ENCODE data around the gene RAB20.
"Not testable (repeated sequence)": the region's sequence is repeated elsewhere in the genome, so short reads cannot be mapped to it uniquely, and the experiment has no call there.

Gene RAB20

DNA sequence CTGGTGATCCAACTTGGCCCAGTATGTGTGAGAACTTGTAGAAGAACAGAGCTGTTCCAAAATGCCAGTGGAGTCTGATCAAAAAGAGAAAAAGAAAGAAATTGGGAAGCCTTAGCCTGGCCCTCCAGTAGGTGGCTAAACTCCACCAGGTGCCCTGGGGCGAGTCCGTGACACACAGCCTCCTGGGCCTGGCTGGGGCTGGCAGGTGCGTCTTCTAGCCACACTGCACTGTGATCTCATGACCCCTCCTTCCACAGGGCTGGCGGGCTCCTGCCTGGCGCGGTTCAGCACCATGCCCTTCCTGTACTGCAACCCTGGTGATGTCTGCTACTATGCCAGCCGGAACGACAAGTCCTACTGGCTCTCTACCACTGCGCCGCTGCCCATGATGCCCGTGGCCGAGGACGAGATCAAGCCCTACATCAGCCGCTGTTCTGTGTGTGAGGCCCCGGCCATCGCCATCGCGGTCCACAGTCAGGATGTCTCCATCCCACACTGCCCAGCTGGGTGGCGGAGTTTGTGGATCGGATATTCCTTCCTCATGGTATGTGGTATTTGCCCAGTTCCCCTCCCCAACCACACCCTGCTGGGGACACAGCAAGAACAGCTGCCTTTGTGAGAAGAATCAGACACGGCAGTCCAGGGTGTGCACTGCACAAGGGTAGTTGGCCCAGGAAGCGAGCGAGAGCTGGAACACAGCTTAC lies 53.7 kb downstream of the RAB20 start:
- no peak for TF ChIP-seq JUND (IDR thresholded peaks at IDR 0.05; ENCODE audit: low read depth)
- peak in 1 of 2 experiments; percentile 54 for DNase-seq (ENCODE audit: low read depth in 1 of 2, low spot score in 1 of 2)
- in situ Hi-C loops (cut with HindIII; ENCODE audit: low pct_unique_long_range_greater_than_20kb, low sequenced_read_pairs): no loop called here

DNA sequence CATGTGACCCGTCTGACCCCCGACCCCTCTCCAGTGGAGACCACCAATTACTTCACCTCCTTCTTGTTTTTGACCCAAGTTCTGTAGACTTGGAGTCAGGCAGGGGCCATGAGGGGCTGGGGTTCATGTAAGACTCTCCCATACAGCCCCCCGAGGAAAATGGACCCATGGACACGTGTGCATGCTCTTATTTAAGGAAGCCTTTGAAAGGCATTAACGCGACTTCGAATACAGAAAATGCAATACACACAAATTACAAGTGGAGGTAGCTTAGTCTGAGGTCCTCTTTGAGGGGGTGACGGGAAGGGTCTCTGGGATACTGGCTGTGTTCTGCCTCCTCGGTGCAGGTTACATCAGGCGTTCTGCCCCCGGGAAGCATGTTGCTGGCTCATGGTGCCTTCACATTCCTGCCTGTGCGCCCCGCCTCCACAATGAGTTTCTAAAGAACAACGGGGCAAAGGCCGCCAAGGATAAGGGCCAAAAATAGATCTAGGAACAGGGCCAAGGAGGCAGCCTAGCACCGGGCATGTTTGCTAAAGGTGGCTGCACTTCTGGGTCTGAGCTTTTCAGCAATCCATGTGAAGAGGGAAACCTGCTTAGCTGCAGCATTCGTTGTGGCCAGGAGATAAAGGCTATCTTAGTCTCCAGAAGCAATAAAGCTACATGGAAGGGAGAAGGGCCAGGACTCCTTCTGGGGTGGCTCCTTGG lies 54.5 kb downstream of the RAB20 start:
- no peak for TF ChIP-seq JUND (IDR thresholded peaks at IDR 0.05; ENCODE audit: low read depth)
- DNase-seq (ENCODE audit: low read depth in 1 of 2, low spot score in 1 of 2): no peak
- in situ Hi-C loops (cut with HindIII; ENCODE audit: low pct_unique_long_range_greater_than_20kb, low sequenced_read_pairs): no loop called here

DNA sequence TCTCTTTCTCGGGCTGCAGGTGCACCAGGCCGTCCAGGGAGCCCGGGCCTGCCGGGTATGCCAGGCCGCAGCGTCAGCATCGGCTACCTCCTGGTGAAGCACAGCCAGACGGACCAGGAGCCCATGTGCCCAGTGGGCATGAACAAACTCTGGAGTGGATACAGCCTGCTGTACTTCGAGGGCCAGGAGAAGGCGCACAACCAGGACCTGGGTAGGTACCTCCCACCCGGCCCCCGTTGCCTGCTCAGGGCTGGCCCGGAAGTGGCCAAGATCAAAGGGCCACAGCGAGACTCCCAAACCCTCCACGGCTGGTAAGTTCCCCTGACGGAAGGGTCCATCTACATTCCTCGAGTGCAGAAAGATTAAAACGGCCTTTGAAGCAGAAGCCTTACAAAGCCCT lies 55.1 kb downstream of the RAB20 start:
- in situ Hi-C loops (cut with HindIII; ENCODE audit: low pct_unique_long_range_greater_than_20kb, low sequenced_read_pairs): no loop called here
- no peak for TF ChIP-seq JUND (IDR thresholded peaks at IDR 0.05; ENCODE audit: low read depth)
- no peak for DNase-seq (ENCODE audit: low read depth in 1 of 2, low spot score in 1 of 2)

DNA sequence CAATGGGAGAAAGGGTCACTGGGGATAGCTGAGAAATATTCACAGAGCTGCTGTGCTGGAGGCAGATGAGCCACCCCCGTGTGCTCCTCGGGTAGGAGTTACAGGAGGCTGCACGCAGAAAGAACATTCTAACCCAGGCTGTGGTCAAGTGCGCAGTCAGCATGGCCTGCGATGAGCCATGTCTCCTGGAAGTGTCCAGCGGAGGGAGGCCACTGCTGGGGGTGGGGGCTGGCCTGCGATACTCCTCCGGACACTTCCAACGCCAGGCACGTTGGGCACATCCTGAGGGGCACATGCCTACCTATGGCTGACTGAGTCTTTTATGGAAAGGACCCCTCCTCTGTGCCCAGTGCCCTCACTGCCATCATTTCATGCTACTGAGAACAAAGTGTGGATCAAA lies 55.9 kb downstream of the RAB20 start:
- TF ChIP-seq JUND (IDR thresholded peaks at IDR 0.05; ENCODE audit: low read depth): no peak
- DNase-seq (ENCODE audit: low read depth in 1 of 2, low spot score in 1 of 2): no peak
- in situ Hi-C loops (cut with HindIII; ENCODE audit: low pct_unique_long_range_greater_than_20kb, low sequenced_read_pairs): no loop called here

DNA sequence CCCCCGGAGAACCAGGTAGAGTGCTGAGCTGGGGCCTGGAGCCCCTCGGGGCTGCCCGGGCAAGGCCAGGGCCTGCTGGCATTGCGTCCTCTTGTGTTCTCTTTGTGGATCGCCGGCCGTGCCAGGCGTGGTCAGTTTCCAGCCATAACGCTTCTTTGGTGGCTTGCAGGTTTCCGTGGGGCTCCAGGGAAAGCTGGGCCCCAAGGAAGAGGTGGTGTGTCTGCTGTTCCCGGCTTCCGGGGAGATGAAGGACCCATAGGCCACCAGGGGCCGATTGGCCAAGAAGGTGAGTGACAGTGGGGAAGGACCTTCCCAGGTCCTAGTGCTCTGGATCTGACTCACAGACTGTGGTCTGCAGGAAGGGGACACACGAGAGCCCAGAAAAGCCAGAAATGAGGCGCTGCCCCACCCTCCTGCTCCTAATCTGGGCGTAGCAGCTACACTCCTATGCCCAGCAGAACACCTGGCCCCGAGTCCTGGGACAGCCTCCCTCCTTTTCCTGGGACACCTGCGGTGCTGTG lies 57.5 kb downstream of the RAB20 start:
- in situ Hi-C loops (cut with HindIII; ENCODE audit: low pct_unique_long_range_greater_than_20kb, low sequenced_read_pairs): no loop called here
- DNase-seq (ENCODE audit: low read depth in 1 of 2, low spot score in 1 of 2): no peak
- no peak for TF ChIP-seq JUND (IDR thresholded peaks at IDR 0.05; ENCODE audit: low read depth)

DNA sequence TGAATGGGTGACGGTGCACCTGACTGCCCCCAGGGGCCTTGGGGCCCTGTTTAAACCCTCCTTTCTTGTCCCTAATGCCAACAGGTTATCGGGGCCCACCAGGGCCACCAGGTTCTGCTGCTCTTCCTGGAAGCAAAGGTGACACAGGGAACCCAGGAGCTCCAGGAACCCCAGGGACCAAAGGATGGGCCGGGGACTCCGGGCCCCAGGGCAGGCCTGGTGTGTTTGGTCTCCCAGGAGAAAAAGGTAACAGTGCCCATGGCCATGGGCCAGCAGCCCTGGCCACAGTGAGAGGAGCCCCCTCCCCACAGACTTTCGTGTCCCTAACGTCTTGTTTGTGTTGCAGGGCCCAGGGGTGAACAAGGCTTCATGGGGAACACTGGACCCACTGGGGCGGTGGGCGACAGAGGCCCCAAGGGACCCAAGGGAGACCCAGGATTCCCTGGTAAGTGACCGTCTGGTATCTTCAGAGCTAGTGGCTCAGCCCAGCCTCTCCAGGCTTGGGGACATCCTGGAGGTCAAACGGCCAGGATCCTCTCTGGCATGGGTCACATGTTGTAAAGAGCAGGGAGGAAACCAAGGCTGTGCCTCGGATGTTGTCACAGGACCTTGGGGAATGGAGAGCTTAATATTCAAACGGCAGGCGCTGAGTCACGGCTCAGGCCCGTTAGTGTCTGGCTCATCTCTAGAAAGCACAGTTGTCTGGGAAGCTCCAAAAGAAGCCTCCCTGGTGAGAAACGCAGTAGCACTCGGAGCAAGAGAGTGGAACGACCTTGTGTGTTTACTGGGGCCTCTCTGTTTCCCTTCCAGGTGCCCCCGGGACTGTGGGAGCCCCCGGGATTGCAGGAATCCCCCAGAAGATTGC lies 58.3 kb downstream of the RAB20 start:
- TF ChIP-seq JUND (IDR thresholded peaks at IDR 0.05; ENCODE audit: low read depth): no peak
- no peak for DNase-seq (ENCODE audit: low read depth in 1 of 2, low spot score in 1 of 2)
- in situ Hi-C loops (cut with HindIII; ENCODE audit: low pct_unique_long_range_greater_than_20kb, low sequenced_read_pairs): no loop called here

DNA sequence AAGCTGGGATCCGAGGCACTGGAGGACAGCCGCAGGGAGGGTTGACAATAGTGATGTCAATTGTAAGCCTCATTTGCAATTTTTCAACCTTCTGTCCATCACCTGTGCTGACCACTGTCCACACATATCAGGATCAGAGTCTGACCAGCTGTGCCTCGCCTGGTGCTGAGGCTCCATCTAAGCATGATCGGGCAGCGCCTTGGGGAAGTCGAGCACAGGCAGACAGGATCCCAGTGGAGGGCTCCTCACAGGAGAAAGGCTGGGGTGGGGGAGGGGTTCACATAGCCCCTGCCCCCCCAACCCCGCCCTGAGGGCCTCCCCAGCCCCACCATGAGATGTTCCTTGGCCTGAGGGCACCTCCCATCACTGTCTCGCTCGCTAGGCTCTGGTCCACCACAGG lies 60.3 kb downstream of the RAB20 start:
- no peak for DNase-seq (ENCODE audit: low read depth in 1 of 2, low spot score in 1 of 2)
- in situ Hi-C loops (cut with HindIII; ENCODE audit: low pct_unique_long_range_greater_than_20kb, low sequenced_read_pairs): no loop called here
- TF ChIP-seq JUND (IDR thresholded peaks at IDR 0.05; ENCODE audit: low read depth): no peak

DNA sequence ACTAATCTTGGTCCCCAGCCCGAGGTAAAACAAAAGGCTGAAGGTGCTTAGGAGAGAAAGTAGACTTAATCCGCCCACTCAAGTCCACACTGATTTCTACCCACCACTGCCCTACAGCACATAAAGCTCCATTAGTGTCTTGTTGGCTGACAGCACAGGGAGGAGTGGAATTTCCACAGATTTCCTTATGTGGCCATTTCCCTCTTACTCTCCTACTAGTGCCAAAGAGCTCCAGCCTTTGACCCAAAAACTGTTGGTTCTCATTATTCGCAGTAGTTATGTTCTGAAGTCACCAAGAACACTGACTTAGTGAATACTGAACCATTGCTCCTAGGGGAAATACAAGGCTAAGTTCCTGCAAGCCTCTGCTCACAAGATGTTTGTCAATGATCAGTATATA lies 61.2 kb downstream of the RAB20 start:
- no peak for DNase-seq (ENCODE audit: low read depth in 1 of 2, low spot score in 1 of 2)
- TF ChIP-seq JUND (IDR thresholded peaks at IDR 0.05; ENCODE audit: low read depth): no peak
- in situ Hi-C loops (cut with HindIII; ENCODE audit: low pct_unique_long_range_greater_than_20kb, low sequenced_read_pairs): no loop called here

DNA sequence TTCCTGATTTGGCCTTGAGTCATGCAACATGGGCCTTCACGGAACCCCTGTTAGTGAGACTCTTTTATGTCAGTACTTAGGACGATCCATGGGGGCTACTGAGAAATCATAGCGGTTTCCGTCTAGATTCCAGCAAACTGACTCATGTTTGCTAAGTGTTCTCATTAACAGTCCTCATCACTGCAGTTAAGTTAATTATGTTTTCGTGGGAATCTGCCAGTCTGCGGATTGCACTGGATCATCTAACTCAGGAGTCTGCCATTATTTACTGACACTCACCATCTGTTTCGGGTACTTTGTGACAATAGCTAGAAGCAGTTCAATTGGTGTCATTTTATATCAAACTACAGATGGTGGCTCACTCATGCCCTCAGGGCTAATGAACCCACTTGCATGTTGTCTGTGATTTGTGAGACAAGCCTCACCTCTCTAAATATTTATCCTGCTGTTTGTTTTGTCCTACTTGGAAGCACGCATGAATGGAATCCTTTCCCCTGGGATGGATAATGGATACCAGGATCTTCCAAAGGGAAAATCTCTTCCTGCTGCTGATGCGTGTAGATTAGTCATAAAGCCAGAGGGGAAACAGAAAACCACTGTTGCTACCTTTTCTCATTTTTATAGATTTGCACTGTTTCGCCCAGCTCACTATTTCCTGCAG lies 61.8 kb downstream of the RAB20 start:
- in situ Hi-C loops (cut with HindIII; ENCODE audit: low pct_unique_long_range_greater_than_20kb, low sequenced_read_pairs): no loop called here
- DNase-seq (ENCODE audit: low read depth in 1 of 2, low spot score in 1 of 2): no peak
- TF ChIP-seq JUND (IDR thresholded peaks at IDR 0.05; ENCODE audit: low read depth): no peak

DNA sequence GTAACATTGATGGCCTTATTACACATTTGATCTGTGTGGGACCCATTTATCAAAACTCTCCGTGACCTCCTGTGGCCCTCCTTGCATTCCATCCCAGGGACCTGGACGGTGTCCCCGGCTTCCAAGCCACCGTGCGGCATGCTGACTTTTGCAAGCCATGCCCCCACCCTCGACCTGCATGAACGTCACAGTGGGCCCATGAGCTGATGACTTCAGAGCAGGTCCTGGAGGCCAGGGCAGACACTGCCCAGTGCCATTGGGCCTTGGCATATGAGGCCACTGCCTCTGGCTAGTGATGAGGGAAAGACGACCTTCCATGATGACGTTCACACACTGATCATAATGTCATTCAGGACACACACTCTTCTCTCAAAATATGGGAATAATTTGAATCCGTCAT lies 62.8 kb downstream of the RAB20 start:
- in situ Hi-C loops (cut with HindIII; ENCODE audit: low pct_unique_long_range_greater_than_20kb, low sequenced_read_pairs): no loop called here
- TF ChIP-seq JUND (IDR thresholded peaks at IDR 0.05; ENCODE audit: low read depth): no peak
- no peak for DNase-seq (ENCODE audit: low read depth in 1 of 2, low spot score in 1 of 2)

DNA sequence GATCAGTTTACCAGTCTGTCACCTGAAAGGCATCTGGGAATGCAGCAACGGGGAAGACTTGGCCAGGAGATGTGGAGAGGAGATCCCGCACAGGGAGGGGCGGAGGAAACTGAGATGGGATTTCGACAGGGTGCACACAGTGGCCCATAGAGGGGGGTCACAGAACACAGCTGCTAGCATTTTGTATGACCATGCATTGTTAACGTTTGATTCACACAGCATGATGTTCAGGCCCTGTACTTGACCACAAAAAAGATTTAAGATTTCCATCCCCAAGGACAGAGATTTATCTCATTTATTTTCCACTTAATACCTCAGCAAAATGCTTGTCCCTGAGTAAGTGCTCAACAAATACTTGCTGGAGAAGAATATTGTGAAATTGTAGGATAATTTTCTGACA lies 63.2 kb downstream of the RAB20 start:
- in situ Hi-C loops (cut with HindIII; ENCODE audit: low pct_unique_long_range_greater_than_20kb, low sequenced_read_pairs): no loop called here

DNA sequence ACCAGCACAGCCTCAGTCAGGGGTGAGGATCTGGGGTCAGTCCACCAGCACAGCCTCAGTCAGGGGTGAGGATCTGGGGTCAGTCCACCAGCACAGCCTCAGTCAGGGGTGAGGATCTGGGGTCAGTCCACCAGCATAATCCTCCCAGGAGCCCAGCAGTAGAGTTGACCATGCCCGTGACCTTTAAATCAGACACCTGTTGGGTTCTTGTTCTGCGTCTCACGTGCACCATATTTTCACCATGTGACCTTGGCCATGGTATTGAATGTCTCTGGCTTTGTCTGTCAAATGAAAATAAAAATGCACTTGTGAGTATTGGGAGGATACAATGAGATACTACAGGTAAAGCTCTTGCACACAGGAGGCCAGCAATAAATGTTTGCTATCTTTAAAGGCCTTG lies 63.6 kb downstream of the RAB20 start:
- DNase-seq (ENCODE audit: low read depth in 1 of 2, low spot score in 1 of 2); in situ Hi-C loops (cut with HindIII; ENCODE audit: low pct_unique_long_range_greater_than_20kb, low sequenced_read_pairs): not testable (repeated sequence)

More for the DNA sequence above, 63.2 kb downstream of the RAB20 start:
- DNase-seq (ENCODE audit: low read depth in 1 of 2, low spot score in 1 of 2): no peak
- no peak for TF ChIP-seq JUND (IDR thresholded peaks at IDR 0.05; ENCODE audit: low read depth)

Data from T47D (cell line).